PFSK-1 (cell line): ENCODE data around the gene CHST11.

Experiments
- FOXP2 ChIP-seq: optimal IDR thresholded peaks from 2 replicates; pipeline ENCODE3; 2011; ENCODE audit warnings: borderline replicate concordance, control low read depth, inconsistent platforms; ENCODE audit not compliant: insufficient read depth; ENCODE audit errors: extremely low read length, extremely low read depth
- POLR2AphosphoS5 ChIP-seq: IDR thresholded peaks from 2 replicates; pipeline ENCODE4 v1.6.1; 2012; ENCODE audit warnings: low read depth, mild to moderate bottlenecking, control low read depth, low read length, moderate library complexity
- SIN3A ChIP-seq: IDR thresholded peaks from 2 replicates; pipeline ENCODE4 v1.6.1; 2012; ENCODE audit warnings: mild to moderate bottlenecking, low read length, moderate library complexity, borderline replicate concordance; ENCODE audit not compliant: insufficient read depth
- TAF1 ChIP-seq: IDR thresholded peaks from 2 replicates; pipeline ENCODE4 v1.6.1; 2012; ENCODE audit warnings: low read length, control low read depth, borderline replicate concordance; ENCODE audit not compliant: insufficient read depth
- TF ChIP-seq, protein P1 (sequence below), 2 experiments: IDR thresholded peaks; 2 replicates each; pipeline versions ENCODE4 v1.6.1 to v1.8.0; 2011 to 2012; ENCODE audit warnings: low read depth in 2 of 2, low read length in 2 of 2, control low read depth in 1 of 2, inconsistent platforms in 1 of 2, mild to moderate bottlenecking in 1 of 2, moderate library complexity in 1 of 2; ENCODE audit not compliant: insufficient read depth in 1 of 2

Gene CHST11

DNA sequence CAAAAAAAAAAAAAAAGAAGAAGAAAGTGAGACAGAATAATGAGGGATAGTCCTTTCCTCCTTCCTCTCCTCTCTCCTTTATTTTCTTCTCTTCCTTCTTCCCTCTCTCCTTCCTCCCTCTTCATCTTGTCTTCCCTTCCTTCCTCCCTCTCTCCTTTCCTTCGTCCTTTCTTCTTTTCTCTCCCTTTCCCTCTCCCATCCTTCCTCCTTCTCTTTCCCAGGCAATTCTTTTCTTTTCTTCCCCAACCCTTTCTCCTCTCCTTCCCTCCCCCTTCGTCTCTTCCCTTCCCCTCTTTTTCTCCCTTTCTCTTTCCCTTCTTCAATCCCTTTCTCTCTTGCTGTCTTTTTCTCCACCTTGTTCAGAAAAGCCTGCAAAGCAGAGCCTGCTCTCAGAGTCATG lies 3.6 kb upstream of the CHST11 start:
- TF ChIP-seq POLR2AphosphoS5, result no peak
- TF ChIP-seq FOXP2, result no peak
- no peak for TF ChIP-seq SIN3A
- TF ChIP-seq TAF1, result no peak
- TF ChIP-seq, protein P1, sequence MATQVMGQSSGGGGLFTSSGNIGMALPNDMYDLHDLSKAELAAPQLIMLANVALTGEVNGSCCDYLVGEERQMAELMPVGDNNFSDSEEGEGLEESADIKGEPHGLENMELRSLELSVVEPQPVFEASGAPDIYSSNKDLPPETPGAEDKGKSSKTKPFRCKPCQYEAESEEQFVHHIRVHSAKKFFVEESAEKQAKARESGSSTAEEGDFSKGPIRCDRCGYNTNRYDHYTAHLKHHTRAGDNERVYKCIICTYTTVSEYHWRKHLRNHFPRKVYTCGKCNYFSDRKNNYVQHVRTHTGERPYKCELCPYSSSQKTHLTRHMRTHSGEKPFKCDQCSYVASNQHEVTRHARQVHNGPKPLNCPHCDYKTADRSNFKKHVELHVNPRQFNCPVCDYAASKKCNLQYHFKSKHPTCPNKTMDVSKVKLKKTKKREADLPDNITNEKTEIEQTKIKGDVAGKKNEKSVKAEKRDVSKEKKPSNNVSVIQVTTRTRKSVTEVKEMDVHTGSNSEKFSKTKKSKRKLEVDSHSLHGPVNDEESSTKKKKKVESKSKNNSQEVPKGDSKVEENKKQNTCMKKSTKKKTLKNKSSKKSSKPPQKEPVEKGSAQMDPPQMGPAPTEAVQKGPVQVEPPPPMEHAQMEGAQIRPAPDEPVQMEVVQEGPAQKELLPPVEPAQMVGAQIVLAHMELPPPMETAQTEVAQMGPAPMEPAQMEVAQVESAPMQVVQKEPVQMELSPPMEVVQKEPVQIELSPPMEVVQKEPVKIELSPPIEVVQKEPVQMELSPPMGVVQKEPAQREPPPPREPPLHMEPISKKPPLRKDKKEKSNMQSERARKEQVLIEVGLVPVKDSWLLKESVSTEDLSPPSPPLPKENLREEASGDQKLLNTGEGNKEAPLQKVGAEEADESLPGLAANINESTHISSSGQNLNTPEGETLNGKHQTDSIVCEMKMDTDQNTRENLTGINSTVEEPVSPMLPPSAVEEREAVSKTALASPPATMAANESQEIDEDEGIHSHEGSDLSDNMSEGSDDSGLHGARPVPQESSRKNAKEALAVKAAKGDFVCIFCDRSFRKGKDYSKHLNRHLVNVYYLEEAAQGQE (IDR thresholded peaks at IDR 0.05; ENCODE audit: insufficient read depth in 1 of 2, low read depth in 2 of 2, low read length in 2 of 2), result no peak

DNA sequence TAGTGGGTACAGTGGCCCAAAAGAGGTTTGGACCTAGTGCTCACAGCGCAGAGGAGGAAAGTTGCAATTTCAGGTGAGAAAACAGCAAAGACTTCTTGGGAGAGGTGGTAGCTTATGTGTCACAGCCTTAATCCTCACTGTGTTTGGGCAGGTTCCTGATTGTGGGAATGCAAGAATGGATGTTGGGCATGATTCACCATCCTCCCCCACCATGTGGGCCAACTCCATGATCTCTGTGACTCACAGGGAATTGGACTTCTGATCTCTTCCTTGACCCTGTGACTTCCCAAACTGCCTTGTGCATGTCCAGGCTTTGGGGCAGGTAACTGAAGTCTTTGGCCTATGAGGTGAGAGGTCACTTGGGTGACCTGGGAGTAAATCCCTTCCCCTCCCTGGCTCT lies 1.8 kb upstream of the CHST11 start:
- no peak for TF ChIP-seq SIN3A
- no peak for TF ChIP-seq FOXP2
- no peak for TF ChIP-seq TAF1
- no peak for TF ChIP-seq POLR2AphosphoS5
- TF ChIP-seq, protein P1 (IDR thresholded peaks at IDR 0.05; ENCODE audit: insufficient read depth in 1 of 2, low read depth in 2 of 2, low read length in 2 of 2), result no peak

DNA sequence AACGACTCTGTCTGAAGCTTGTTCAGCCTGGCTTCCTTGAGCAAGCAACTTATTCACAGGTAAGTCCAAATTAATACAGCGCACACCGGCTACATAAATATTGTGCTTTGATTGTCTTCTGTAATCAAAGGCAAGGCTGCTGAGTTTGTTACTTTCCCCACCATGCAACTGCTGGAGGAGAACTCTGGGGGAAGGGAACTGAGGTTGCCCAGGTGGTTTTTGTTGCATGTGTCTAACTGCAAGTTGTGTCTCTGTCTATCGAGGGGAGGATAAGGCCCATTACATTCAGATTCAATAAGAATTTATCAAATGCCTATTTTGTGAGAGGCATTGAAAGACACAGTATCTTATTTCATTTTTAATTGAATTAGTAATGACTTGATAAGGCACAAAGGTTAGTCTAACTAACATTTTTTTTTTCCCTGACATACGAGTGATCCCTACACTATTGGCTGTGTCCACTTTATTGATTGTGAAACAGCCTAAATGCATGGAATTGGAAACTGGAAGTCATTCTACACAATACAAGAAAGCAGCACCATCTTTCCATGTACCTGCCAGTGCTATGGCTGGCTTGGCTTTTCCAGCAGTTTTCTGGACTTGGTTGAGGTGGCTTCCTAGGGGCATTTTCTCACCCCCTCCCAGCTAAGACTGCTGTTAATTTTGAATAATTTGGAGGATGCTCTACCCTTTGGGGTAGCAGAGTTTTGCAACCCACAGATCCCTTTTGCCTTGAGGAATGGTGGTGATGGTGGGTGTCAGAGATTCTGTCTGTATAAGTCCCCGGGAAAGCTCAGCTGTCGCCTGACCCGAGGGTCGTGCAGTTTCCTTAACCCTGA lies 951 bp upstream of the CHST11 start:
- TF ChIP-seq FOXP2 (no peak), TAF1 (no peak), POLR2AphosphoS5 (no peak), SIN3A (no peak)
- TF ChIP-seq, protein P1 (IDR thresholded peaks at IDR 0.05; ENCODE audit: insufficient read depth in 1 of 2, low read depth in 2 of 2, low read length in 2 of 2), result no peak

DNA sequence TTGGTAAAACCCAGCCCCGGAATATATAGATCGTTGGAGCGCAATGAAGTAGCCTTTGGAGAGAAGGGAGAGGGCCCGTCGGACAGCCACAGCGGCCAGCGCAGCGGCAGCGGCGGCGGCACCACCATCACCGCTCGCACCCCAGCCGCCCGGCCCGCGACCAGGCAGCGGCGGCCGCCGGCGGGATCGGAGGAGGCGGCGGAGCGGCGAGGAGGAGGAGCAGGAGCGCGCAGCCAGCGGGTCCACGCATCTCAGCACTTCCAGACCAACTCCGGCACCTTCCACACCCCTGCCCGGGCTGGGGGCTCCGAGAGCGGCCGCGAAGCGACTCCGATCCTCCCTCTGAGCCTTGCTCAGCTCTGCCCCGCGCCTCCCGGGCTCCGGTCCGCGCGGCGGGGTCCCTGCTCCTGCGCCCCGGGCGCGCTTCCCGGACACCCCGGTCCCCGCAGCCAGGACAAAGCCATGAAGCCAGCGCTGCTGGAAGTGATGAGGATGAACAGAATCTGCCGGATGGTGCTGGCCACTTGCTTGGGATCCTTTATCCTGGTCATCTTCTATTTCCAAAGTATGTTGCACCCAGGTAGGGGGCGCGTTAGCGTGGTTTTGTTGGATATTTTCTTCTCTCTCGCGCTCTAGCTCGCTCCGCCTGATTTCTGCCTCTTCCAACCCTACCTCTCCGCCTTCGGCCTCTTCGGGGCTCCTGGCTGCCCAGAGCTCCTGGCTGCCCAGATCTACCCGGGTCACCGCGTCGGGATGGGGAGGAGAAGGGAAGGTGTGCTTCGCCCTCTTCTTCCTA lies 400 bp downstream of the CHST11 start:
- TF ChIP-seq SIN3A, result no peak; the same call in 1 of the 2 replicates
- TF ChIP-seq, protein P1 (IDR thresholded peaks at IDR 0.05; ENCODE audit: insufficient read depth in 1 of 2, low read depth in 2 of 2, low read length in 2 of 2), result no peak
- no peak for TF ChIP-seq TAF1
- no peak for TF ChIP-seq FOXP2
- TF ChIP-seq POLR2AphosphoS5, result no peak; the same call in 1 of the 2 replicates
